ENCODE measurements around the gene MCEMP1.

MCEMP1 gene

GRCh38 chr19:7676854-7677253, at the start of gene MCEMP1:
TSS of gene MCEMP1 (plus strand) at chr19:7677090. CDS start at chr19:7677121, 31 bp downstream.
- DNase-seq (ENCODE audit: low read depth in 1 of 2, low spot score in 1 of 2) = no peak

- no peak for DNase-seq (ENCODE audit: low read depth in 1 of 2, low spot score in 1 of 2)
Observed at GRCh38 chr19:7627166-7627565, 49.7 kb upstream of the MCEMP1 start.

- no peak for DNase-seq (ENCODE audit: low read depth in 1 of 2, low spot score in 1 of 2)
Observed at GRCh38 chr19:7628589-7629311, 48.1 kb upstream of the MCEMP1 start.

- DNase-seq (ENCODE audit: low read depth in 1 of 2, low spot score in 1 of 2) = peak; percentile 89 to 95
Observed at GRCh38 chr19:7629347-7630054, 47.4 kb upstream of the MCEMP1 start, which contains the start of the genes PET100 and XAB2. TSS of gene PET100 (plus strand) at chr19:7629793. CDS start at chr19:7629834, 41 bp downstream. TSS of gene XAB2 (minus strand) at chr19:7629545. CDS start at chr19:7629527, 18 bp downstream.

- no peak for DNase-seq (ENCODE audit: low read depth in 1 of 2, low spot score in 1 of 2)
Observed at GRCh38 chr19:7631577-7631976, 45.3 kb upstream of the MCEMP1 start.

GRCh38 chr19:7632340-7633203, 44.3 kb upstream of the MCEMP1 start:
- DNase-seq (ENCODE audit: low read depth in 1 of 2, low spot score in 1 of 2) = no peak

GRCh38 chr19:7633698-7634097, 43.2 kb upstream of the MCEMP1 start, which contains the start of gene PCP2:
TSS of gene PCP2 (minus strand) at chr19:7633719. CDS start at chr19:7633457, 262 bp downstream.
- DNase-seq (ENCODE audit: low read depth in 1 of 2, low spot score in 1 of 2) = no peak

GRCh38 chr19:7635670-7636069, 41.2 kb upstream of the MCEMP1 start:
- no peak for DNase-seq (ENCODE audit: low read depth in 1 of 2, low spot score in 1 of 2)

GRCh38 chr19:7636317-7636690, 40.6 kb upstream of the MCEMP1 start:
- DNase-seq (ENCODE audit: low read depth in 1 of 2, low spot score in 1 of 2) = no peak

- peak; percentile 84 to 92 for DNase-seq (ENCODE audit: low read depth in 1 of 2, low spot score in 1 of 2)
Observed at GRCh38 chr19:7636691-7637373, 40.1 kb upstream of the MCEMP1 start, which contains the start of gene STXBP2. TSS of gene STXBP2 (plus strand) at chr19:7637110. CDS start at chr19:7637150, 40 bp downstream.

GRCh38 chr19:7637374-7638256, 39.3 kb upstream of the MCEMP1 start:
- DNase-seq (ENCODE audit: low read depth in 1 of 2, low spot score in 1 of 2) = no peak

GRCh38 chr19:7638802-7639465, 38.0 kb upstream of the MCEMP1 start:
- no peak for DNase-seq (ENCODE audit: low read depth in 1 of 2, low spot score in 1 of 2)

GRCh38 chr19:7639863-7640348, 37.0 kb upstream of the MCEMP1 start:
- DNase-seq (ENCODE audit: low read depth in 1 of 2, low spot score in 1 of 2) = no peak

- DNase-seq (ENCODE audit: low read depth in 1 of 2, low spot score in 1 of 2) = no peak
Observed at GRCh38 chr19:7640803-7641202, 36.1 kb upstream of the MCEMP1 start.

- no peak for DNase-seq (ENCODE audit: low read depth in 1 of 2, low spot score in 1 of 2)
Observed at GRCh38 chr19:7641290-7642276, 35.3 kb upstream of the MCEMP1 start.

- DNase-seq (ENCODE audit: low read depth in 1 of 2, low spot score in 1 of 2) = no peak
Observed at GRCh38 chr19:7642295-7643030, 34.4 kb upstream of the MCEMP1 start.

GRCh38 chr19:7643031-7643415, 33.9 kb upstream of the MCEMP1 start:
- no peak for DNase-seq (ENCODE audit: low read depth in 1 of 2, low spot score in 1 of 2)

Measured in activated CD4-positive, alpha-beta T cell treated with anti-CD3 and anti-CD28 coated beads, Interleukin-2, amount 50 U/mL, for 24 hours (primary cell).